Inflammatory macrophage treated with lipopolysaccharide for 4 hours (primary cell): ENCODE data around the gene KLHDC9.
A peak's percentile ranks its signal among the peaks of the same experiment; 100 is the strongest.
"Not testable (repeated sequence)": the region's sequence is repeated elsewhere in the genome, so short reads cannot be mapped to it uniquely, and the experiment has no call there.

Experiments used
- DNase-seq: peaks from one replicate; pipeline ENCODE4 v3.0.0-alpha.2; 2020

KLHDC9 gene, protein sequence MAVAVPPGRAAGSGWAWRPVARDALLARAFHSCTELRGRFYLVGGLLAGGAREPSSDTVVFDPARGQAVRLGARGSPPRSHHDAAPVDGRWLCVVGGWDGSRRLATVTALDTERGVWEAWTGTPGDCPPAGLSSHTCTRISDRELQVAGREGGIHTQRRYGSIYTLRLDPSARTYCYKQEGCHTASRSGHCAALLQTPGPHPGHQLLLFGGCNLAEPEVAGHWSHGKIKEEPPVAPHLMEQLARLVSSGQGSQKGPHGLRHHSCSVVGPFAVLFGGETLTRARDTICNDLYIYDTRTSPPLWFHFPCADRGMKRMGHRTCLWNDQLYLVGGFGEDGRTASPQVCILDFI

GRCh38 chr1:161098210-161099068, at the start of gene KLHDC9:
Gene KLHDC9, plus strand, starts transcription at chr1:161098361. Its CDS starts 175 bp downstream, at chr1:161098536.
- DNase-seq: no peak

DNA sequence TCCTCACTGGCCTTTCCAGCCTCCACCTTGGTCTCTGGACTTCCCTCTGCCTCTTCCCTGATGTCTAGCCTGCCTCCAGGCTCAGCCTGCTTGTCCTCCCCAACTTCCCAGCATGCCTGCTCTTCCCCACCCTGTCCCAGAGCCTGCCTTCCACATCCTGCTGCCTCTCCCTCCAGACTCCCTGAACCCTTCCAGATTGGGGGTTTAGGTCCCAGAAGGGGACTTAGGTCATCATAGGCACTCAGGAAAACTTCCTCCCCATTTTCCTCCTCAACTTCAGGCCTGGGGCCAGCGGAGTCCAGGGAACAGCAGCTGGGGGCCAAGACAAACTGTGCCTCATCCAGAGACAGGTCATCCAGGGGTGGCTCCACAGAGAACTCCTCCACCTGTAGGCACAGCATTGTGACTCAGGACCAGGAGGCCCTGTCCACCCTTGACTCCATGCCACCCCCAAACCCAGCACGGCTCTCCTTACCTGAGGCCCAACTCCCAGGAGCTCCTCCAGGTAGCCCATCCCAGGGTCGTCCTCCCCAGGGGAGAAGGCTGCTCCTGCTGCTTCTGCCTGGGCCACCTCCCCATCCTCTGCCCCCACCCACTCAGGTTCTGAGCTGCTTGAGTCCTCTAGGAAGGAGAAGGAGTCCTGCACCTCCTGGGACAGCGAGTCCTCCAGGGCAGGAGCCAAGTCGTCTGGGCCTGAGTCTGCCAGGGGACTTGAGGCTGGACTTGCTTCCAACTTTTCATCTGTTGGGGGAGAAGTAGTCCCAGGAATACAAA, 49.0 kb upstream of the KLHDC9 start:
- DNase-seq: no peak

DNA sequence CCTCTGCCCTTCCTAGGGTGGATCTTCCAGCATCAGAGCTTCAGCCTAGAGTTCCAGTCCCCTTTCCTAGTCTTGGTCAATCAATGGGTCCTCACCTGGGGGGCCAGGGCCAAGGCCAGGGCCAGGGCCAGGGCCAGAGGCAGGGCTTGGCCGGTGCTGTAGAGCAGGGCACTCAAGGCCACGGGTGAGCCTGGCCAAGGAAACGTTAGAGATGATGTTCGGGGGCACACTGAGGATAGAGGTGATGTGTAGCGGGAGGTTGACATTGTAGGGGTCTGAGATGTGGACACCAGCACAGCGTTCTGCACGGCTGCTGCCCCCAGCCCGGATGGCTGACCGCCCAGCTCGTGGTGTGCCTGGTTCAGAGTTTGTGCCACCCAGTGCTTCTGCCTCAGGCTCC, 46.9 kb upstream of the KLHDC9 start:
- DNase-seq: no peak

DNA sequence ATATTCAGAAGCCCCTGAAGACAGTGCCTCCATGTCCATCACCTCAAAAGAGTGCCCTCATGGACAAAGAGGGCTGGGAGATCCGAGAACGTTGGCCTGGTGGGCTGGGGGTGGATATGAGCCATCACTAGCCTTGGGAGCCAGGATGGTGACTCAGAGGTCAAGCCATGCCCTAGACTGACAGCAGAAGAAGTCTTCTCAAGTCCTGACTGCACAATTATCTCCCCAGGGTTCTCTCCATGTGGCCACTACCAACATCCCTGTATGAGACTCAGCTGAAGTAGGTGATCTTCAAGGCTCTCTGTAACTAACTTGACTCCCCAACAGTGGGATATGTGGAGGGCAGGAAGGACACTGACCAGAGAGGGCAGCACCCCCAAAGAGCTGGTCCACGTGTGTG, 45.3 kb upstream of the KLHDC9 start:
- no peak for DNase-seq

GRCh38 chr1:161054232-161054631, 43.9 kb upstream of the KLHDC9 start:
- DNase-seq: no peak

DNA sequence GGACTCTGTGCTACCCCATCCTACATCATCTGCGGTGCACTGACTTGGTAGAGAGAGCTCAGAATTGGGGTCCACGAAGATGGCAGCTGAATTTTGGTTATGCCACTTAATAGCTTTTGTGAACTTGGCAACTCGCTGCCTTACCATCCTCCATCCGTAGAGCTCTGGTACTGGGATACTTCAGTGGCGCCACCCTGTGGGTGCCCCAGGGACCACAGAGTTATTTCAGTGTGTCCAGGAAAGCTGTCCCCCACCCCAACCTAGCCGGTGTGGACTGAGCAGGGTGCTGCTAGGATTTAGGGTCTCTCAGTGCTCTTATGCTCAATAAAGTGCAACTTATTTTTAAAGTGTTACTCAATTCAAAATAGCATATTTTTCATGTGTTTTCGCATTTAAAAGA, 43.4 kb upstream of the KLHDC9 start:
- DNase-seq: peak; percentile 20

DNA sequence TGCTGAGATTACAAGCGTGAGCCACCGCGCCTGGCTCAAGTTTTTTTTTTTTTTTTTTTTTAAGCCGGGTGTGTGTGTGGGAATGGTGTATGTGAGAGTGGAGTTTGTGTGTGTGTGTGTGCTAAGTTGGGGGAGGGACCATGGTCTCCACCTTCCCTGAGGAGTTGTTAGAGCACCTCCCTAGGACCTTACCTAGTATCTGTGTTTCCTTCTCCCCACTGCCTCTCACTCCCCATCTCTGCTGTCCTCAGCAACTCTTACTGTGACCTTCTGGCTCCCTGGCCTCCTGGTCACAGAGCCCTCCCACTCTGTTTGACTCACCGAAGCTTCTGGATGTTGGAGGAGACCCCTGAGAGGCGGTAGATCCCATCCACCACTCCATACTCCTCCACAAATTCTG, 38.9 kb upstream of the KLHDC9 start:
- DNase-seq: no peak

DNA sequence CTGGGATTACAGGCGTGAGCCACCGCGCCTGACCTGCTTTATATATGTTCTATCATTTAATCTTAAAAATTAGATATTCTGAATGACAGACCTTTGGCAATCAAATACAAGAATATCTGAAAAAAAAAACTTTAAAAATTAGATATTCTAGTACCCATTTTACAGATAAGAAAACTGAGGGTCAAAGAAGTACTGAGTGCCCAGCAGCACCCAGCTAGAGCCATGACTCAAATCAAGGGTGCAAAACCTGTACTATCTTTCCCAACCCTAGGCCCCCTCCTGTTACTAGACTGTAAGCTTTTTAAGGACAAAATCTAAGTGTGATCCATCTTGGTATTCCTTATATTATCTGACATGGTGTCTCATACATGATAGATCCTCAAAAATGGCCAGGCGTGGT, 36.7 kb upstream of the KLHDC9 start:
- no peak for DNase-seq

DNA sequence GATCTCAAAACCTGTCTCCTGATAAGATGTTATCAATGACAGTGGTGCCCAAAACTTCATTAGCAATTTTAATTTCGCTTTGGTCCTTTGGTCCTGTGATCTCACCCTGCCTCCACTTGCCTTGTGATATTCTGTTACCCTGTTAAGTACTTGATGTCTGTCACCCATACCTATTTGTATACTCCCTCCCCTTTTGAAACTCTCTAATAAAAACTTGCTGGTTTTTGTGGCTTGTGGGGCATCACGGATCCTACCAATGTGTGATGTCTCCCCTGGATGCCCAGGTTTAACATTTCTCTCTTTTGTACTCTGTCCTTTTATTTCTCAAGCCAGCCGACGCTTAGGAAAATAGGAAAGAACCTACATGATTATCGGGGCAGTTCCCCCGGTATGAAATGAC, 34.2 kb upstream of the KLHDC9 start:
- DNase-seq: not testable (repeated sequence)

DNA sequence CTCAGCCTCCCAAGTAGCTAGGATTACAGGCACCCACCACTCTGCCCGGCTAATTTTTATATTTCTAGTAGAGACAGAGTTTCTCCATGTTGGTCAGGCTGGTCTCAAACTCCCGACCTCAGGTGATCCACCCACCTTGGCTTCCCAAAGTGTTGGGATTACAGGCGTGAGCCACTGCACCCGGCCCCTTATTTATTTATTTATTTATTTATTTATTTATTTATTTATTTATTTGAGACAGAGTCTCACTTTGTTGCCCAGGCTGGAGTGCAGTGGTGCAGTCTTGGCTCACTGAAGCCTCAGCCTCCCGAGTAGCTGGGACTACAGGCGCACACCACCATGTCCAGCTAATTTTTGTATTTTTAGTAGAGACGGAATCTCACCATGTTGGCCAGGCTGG, 32.5 kb upstream of the KLHDC9 start:
- DNase-seq: not testable (repeated sequence)

DNA sequence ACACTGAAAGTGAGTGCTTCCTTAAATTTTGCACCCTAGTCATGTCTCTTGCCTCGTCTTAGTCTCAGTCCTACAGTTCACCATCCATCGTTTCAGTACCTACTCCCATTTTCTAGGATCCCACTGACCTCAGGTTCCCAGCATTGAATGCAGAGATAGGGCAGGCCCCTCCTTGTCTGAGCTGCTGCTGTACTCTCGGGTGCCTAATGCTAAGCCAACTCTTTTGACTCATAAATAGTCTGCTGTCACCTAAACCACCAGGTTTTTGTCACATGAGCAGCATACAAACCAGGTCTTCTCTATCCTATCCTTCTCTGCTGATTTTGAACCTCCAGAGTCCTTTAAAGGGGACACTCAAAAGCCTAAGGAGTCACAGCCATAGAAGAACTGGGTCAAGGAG, 31.5 kb upstream of the KLHDC9 start:
- no peak for DNase-seq

- DNase-seq: peak; percentile 94
Observed at GRCh38 chr1:161068306-161069234, 29.6 kb upstream of the KLHDC9 start.

DNA sequence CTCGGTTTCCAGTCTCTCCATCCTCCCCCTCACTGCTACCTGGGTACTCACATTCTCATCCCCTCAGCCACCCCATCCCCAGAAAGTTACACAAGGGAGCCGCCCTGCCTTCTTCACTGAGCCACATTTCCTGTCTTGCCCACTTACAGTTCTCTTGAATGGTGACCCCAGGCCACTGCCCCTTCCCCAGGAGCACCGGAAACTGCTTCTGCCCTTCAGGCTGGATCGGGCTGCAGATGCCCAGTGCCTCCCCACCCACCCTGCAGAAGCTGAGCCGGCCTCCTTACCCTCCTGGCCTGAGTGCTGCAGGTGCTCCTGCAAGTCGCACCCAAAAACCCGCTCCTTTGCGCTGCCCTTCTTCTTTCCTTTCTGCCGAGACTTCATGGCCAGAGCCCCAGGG, 28.9 kb upstream of the KLHDC9 start:
- DNase-seq: no peak

- DNase-seq: peak; percentile 90
Observed at GRCh38 chr1:161069731-161070270, 28.4 kb upstream of the KLHDC9 start, which contains the start of gene ARHGAP30. Gene ARHGAP30, minus strand, starts transcription at chr1:161069891. Its CDS starts 267 bp downstream, at chr1:161069624.

- no peak for DNase-seq
Observed at GRCh38 chr1:161070761-161071160, 27.4 kb upstream of the KLHDC9 start.

- DNase-seq: peak; percentile 82
Observed at GRCh38 chr1:161071886-161072371, 26.2 kb upstream of the KLHDC9 start.

- no peak for DNase-seq
Observed at GRCh38 chr1:161072751-161073449, 25.3 kb upstream of the KLHDC9 start.

DNA sequence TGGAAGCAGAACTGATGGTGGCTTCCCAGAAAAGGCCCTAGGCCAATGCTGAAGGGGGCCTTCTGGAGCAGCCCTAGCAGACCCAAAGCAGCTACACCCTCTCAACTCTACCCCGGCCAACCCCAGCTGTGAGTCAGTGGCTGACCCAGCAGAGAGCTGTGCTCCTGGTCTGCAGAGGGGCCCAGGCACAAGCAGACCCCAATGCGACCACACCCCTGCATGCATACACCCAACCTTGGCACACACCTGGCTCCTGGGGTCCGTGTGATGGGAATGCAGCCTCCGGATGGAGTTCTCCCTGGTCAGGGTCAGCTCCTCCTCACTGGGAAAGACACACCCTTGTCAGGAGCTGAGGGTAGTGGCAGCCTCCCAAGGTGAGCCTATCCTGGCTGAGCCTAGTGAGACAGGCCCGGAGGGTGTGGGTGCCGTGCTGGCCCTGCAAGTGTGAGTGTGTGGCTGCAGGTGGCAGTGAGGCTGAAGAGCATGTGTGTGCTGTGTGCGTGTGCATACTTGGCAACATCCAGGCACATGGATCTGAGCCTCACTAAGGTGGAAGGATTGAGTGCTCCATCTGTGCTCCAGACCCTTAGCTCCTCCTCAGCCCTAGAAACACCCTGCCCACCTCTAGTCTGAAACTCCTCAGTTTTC, 24.6 kb upstream of the KLHDC9 start:
- DNase-seq: no peak

DNA sequence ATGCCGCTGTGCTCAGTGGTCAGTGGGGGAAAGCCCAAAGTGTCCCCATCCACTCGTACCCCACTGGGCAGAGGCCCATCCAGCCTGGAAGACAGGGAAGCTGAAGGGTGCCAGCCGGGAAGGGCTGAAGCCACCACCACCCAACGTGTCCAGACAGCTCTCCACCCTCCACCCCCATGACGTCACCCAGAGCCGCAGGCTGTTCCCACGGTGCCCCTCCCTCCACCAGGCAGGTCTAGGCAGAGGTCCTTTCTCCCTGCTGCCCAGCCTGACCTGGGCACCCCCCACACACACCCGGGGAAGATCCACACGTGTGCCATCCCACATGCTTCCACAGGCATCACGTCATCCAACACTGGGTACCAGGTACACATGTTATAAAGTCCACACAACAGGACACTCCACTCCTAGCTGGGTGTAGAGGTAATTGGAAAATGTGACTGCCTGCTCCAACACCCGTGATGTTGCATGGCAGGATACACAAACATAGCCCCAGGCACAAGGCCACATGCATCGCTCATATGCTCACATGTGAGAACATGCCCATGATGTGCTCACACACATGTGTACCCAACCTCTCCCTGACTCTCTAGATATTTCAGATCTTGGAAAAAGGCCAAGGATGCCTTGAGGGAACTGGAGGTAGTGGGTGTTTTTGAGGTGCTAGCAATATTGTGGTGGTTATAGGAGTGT, 23.3 kb upstream of the KLHDC9 start:
- DNase-seq: no peak

DNA sequence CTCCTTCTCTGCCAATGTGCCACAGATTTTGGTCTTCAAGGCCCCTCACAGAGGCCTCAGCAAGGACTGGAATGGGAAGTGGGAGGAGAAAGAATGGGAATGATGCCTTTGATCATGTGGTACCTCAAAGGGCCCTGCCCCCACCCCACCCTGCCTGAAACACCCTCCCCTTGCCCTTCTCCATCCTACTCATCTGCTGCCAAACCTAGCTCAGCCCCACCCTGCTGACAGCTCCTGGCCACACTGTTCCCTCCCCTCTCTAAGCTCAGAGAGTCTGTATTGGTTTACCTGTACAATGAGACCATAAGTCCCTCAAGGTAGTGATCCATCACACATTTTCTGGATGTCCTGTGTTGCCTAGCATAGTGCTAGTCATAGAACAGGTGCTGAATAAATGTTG, 21.8 kb upstream of the KLHDC9 start:
- no peak for DNase-seq
